AG04449 (cell line): Measurements from ENCODE around the gene MOB2.

Experiments
- CTCF ChIA-PET: fragments of 350-600 bp; formaldehyde crosslinking; extraction: SDS; loops from one replicate; lab custom pipeline; 2021; ENCODE audit warnings: antibody characterized with exemption; lab: Yijun Ruan, JAX
- POLR2A ChIA-PET: fragments of 400-600, 350-600 bp; formaldehyde crosslinking; extraction: SDS; loops from one replicate; lab custom pipeline; 2020; ENCODE audit warnings: antibody characterized with exemption, inconsistent platforms; lab: Yijun Ruan, JAX
- DNase-seq: peaks from one replicate; pipeline ENCODE4 v3.0.0-alpha.2; 2010; ENCODE audit warnings: low read depth, low spot score
- H3K4me3 ChIP-seq: 2 replicates; pipeline ENCODE4 v1.5.1; 2011; ENCODE audit warnings: low read depth, mild to moderate bottlenecking, control low read depth, low read length
- CTCF ChIP-seq: IDR thresholded peaks from one replicate; pipeline ENCODE4 v1.5.1; 2011; ENCODE audit warnings: mild to moderate bottlenecking, moderate library complexity, low read length, control low read depth, inconsistent platforms; ENCODE audit not compliant: insufficient read depth; ENCODE audit errors: missing control alignments

The MOB2 gene

DNA sequence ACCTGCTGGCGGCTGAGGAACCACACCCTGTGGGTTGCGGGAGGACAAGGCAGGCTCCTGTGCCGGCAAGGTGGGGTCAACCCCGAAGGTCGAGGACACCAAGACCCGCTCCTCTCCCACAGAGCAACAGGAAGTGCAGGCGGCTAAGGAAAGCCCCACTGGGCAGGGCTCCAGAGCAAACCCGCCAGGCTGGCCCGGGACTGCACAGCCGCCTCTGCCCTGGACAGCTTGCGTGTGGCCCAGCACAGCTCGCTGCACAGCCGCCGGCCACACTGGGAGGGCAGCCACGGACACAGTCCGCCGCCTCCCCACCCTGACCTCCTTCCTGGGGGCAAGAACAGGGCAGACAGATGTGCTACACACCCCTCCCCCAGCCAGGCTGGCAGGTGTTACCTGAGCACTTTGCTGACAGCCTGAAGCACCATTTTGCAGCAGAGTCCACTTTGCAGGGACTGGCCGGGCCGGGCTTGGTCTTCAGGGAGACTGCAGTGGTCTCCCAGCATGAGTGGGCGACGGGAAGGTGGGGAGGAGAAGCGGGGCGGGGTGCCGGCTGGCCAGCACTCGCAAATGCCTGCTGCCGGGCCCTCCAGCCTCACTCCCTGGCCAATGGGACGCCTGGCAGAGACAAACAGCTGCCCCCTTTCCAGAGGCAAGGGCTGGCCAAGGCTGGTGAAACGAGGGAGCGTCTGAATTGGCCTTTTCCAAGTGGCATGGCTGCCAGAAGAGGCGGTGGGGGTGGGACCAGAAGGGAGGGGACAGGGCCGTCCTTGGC, at the start of gene MOB2:
Gene MOB2, minus strand, starts transcription at position 726 of the 772 bp plus-strand sequence. Its CDS starts 223 bp downstream, at position 503.
- no peak for TF ChIP-seq CTCF
- POLR2A ChIA-PET = no interaction called here
- DNase-seq = no peak
- no peak within 1 kb of the TSS for H3K4me3 ChIP-seq
- CTCF ChIA-PET = no interaction called here

- DNase-seq = no peak
- no peak overlapping the region for H3K4me3 ChIP-seq
- POLR2A ChIA-PET = no interaction called here
- CTCF ChIA-PET = interaction anchor here (0.9 to 17.2 kb wide), 3 partner anchors 12 to 42 kb away, joined by 3 to 266 read pairs (median 16); no protein-coding TSS in a partner anchor
- no peak for TF ChIP-seq CTCF
These were observed 48.1 kb upstream of the MOB2 start for GRCh38 chr11:1534682-1535081.

GRCh38 chr11:1534171-1534570, 47.6 kb upstream of the MOB2 start:
- H3K4me3 ChIP-seq = no peak overlapping the region
- POLR2A ChIA-PET = no interaction called here
- TF ChIP-seq CTCF = no peak
- DNase-seq = no peak
- CTCF ChIA-PET = interaction anchor here (0.9 to 17.2 kb wide), 3 partner anchors 13 to 42 kb away, joined by 3 to 266 read pairs (median 16); no protein-coding TSS in a partner anchor

DNA sequence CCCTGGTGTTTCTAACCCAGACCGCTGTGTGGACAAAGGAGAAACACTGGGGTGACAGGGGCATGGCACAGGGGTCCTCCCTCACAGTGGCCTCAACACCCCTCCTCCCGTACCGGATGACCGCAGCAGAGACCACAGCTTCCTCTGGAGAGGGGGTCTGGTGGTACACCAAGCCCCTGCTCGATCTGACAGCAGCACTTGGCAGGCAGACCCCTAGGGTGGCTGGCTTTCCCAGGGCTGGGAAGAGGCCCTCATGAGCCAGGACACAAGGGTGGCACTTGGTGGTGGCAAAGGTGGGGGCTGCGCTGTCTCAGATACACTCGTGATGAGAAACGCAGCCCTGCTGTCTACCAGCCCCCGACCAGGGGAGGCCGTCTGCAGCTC, 46.8 kb upstream of the MOB2 start:
- no peak for TF ChIP-seq CTCF
- no peak for DNase-seq
- H3K4me3 ChIP-seq = no peak overlapping the region
- POLR2A ChIA-PET = no interaction called here
- CTCF ChIA-PET = interaction anchor here (0.6 to 17.2 kb wide), 4 partner anchors 18 to 65 kb away, joined by 3 to 266 read pairs (median 13); partner anchors contain the start of gene KRTAP5-2

- no peak for TF ChIP-seq CTCF
- DNase-seq = no peak
- ChIA-PET POLR2A (interaction anchor here (0.6 to 1.5 kb wide), 2 partner anchors 20 to 41 kb away, joined by 3 read pairs; no protein-coding TSS in a partner anchor), CTCF (interaction anchor here (0.6 to 2.9 kb wide), 6 partner anchors 11 to 328 kb away, joined by 3 to 18 read pairs (median 4); partner anchors contain the start of gene KRTAP5-2)
- H3K4me3 ChIP-seq = no peak overlapping the region
These were observed 46.2 kb upstream of the MOB2 start for GRCh38 chr11:1532606-1533341.
